ENCODE measurements around the gene SNAP23.

DNA sequence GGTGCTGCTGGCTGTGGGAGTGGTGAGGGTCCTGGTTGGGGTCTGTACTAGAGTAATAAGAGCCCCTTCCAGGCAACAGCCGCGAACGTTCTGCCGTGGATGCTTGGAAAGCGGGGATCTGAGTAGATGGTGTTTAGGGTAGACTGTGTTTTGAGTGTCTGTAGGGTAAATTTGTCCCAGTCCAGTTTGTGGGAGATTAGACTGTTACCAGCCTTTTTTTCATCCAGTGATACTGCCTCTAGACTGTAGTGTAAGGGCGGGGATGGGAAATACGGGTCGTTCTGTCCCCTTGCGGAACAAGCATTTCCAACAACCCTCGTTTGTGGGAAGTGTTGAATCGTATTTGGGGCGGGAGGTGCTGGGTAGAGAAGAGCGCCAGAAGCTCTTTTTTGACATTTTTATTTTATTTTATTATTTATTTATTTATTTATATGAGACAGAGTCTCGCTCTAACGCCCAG lies 53.6 kb downstream of the SNAP23 start:
- TF ChIP-seq POLR2A (IDR thresholded peaks at IDR 0.05) (no peak), POLR2AphosphoS5 (IDR thresholded peaks at IDR 0.05) (no peak)
- TF ChIP-seq, protein P1, sequence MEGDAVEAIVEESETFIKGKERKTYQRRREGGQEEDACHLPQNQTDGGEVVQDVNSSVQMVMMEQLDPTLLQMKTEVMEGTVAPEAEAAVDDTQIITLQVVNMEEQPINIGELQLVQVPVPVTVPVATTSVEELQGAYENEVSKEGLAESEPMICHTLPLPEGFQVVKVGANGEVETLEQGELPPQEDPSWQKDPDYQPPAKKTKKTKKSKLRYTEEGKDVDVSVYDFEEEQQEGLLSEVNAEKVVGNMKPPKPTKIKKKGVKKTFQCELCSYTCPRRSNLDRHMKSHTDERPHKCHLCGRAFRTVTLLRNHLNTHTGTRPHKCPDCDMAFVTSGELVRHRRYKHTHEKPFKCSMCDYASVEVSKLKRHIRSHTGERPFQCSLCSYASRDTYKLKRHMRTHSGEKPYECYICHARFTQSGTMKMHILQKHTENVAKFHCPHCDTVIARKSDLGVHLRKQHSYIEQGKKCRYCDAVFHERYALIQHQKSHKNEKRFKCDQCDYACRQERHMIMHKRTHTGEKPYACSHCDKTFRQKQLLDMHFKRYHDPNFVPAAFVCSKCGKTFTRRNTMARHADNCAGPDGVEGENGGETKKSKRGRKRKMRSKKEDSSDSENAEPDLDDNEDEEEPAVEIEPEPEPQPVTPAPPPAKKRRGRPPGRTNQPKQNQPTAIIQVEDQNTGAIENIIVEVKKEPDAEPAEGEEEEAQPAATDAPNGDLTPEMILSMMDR (IDR thresholded peaks at IDR 0.05): no peak
